NCI-H146 treated with DMSO at 0.1 percent for 48 hours (cell line): Measurements from ENCODE around the gene CELA2B.
"Not testable (repeated sequence)": the region's sequence is repeated elsewhere in the genome, so short reads cannot be mapped to it uniquely, and the experiment has no call there.

Source experiments
- DNase-seq: peaks from one replicate; lab custom pipeline; 2025; ENCODE audit not compliant: unreplicated experiment; lab: John Stamatoyannopoulos, UW

CELA2B gene

DNA sequence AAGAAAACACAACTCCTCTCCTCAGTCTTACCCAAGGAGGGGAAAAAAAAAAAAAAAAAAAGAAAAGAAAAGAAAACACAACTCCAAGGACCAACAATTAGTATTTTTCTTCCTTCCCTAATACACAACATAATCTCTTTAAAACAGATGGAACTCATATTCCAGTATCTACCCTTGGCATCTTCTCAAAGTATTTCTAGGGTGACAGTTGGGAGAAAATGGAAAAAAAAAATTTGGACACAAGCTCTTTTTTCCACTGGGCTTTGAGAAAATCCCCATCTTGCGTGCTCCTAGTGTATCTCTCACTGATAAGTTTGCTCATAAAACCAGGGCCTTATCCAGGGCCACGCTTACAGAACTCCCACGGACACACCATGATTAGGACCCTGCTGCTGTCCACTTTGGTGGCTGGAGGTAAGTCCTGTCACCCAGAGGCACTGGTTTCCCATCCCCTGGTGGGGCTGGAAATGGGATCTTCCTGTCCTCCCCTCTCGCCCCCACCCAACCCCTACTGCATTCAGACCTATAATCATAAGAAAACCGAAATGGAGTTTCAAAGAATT, at the start of gene CELA2B:
Gene CELA2B, plus strand, starts transcription at position 353 of the 563 bp plus-strand sequence. Its CDS starts 22 bp downstream, at position 375.
- DNase-seq = no peak

DNA sequence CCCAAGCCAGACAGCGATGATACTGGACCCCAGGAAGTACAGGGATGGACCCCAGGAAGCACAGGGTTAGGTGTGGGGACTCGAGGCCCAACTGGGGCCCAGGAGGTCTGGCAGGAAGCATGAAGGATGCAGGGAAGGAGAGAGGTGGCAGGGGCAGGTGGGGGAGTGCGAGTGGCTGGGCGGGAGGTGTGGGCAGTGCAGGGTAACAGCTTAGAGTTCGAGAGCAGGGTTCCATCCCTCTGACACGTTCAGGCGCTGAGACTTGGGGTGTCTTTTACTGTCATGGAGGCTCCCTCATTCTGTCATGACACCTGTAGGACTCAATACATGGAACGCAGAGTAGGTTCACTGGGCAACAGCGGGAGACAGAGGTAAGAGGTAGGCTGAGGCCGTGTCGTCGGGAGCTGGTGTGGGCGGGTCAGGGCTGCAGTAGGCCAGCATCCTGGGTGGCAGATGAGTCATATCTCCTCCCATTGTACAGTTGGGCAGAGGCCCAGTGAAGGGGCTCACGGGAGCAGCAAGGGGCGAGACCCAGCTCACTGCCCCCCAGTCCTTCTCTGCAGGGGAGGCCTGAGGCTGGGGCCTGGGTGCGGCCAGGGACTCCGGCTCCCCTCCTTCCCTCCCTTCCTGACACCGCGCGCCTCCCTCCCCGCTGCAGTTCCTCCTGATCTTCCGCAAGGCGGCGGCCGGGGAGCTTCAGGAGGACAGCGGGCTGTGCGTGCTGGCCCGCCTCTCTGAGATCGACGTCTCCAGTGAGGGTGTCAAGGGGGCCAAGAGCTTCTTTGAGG, 49.2 kb upstream of the CELA2B start:
- DNase-seq = no peak

DNA sequence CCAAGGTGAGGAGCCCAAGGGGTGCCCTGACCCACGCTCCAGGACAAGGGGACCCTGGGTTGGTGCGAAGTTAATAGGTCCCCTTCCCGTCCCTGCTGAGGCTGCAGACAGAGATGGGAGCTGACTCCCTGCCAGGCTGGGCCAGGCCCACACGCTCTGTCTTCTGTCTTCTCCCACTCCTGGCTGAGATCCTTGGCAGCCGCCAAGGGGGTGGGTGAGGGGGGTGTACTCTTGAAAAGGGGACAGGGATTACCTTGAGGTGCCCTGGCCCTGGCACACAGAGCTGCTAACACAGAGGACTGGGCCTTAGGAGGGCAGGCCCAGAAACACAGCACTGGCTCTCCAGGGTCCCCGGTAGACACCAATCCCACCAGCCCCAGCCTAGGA, 48.6 kb upstream of the CELA2B start:
- no peak for DNase-seq

DNA sequence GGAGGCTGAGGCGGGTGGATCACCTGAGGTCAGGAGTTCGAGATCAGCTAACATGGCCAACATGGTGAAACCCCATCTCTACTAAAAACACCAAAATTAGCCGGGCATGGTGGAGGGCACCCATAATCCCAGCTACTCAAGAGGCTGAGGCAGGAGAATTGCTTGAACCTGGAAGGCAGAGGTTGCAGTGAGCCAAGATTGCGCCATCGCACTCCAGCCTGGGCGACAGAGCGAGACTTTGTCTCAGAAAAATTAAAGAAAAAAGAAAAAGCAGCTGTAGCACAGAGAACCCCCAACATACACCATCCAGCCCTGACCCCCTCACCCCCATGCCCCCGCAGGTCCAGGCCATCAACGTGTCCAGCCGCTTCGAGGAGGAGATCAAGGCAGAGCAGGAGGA, 47.7 kb upstream of the CELA2B start:
- not testable (repeated sequence) for DNase-seq

DNA sequence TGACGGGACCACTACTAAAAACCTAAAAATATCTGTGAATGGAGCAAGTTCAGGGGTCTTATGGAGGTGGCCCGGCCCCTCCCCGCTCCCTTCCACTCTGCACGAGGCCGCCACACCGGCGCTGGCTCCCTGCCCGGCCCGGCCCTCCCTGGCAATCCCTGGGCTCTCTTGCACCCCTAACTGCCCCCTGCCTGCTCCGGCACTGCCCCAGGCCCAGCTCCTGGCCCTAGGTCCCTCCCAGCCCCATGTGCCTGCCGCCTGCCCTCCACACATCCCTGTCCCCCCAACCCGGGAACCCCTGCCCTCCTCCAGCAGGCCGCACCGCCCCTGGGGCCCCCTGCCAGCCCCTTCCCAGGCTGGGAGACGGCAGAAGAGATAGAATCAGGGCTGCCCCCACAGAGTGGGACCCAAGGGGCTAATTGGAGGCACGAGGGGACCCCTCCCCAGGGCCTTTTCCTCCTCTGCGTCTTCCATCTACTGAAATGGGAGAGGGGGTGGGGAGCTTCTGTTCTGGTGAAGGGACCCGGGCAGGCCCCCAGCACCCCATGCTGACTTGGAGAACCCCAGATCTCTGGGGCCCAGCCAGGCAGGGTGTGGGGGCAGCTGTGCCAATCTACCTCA, 47.0 kb upstream of the CELA2B start:
- no peak for DNase-seq

DNA sequence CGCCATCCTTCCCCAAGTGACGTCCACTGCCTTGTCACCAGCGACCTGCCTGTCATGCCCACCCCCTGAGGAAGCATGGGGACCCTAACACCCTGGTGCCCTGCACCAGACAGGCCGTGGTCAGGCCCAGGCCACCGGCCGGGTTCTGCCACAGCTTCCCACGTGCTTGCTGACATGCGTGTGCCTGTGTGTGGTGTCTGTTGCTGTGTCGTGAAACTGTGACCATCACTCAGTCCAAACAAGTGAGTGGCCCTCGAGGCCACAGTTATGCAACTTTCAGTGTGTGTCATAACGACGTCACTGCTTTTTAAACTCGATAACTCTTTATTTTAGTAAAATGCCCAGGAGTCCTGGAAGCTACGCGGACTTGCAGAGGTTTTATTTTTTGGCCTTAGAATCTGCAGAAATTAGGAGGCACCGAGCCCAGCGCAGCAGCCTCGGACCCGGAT, 46.2 kb upstream of the CELA2B start:
- no peak for DNase-seq

DNA sequence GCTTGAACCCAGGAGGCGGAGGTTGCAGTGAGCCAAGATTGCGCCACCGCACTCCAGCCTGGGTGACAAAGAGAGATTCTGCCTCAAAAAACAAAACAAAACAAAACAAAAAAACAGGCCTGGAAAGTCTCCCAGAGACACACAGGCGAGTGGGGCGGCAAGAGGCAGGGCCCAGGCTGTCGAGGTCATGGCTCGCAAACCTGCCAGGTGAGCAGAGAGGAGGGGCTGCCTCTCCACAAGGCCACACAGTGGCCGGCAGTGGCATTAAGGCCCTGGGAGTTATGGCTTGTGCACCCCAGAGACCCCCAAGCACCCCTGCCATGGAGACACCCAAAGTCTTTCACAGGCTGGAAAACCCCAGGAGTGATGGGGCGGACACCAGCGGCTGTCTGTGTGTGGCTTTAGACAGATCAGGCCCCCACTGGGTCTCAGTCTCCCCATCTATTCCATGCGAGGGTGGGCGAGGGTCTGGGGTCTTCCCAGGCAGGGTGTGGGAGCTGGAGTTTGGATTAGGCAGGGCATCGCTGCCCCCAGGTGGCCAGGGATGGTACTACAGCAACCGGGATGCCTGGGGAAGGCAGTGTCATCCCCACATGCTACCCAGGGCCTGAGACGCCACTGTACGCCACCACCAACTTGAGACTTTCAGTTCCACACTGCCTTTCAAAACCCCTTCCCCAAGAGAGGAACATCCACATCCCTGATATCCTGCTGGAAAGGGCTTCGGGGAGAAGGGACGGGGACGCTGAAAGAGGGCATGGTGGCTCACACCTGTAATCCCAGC, 44.9 kb upstream of the CELA2B start:
- DNase-seq = peak; percentile 2

DNA sequence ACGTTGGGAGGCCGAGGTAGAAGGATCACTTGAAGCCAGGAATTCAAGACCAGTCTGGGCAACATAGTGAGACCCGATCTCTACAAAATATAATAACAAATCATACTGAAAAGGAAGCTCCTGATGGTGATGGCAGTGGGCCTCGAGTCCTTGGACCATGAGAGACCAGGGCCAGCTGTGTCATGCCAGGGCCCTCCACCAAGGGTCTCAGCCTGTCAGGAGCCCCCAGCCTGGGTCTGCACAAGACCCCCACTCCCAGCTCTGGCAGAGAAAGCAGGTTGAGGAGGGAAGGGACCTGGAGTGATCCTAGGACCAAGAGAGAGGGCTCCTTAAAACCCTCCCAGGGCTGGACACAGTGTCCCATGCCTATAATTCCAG, 44.3 kb upstream of the CELA2B start:
- DNase-seq = no peak

DNA sequence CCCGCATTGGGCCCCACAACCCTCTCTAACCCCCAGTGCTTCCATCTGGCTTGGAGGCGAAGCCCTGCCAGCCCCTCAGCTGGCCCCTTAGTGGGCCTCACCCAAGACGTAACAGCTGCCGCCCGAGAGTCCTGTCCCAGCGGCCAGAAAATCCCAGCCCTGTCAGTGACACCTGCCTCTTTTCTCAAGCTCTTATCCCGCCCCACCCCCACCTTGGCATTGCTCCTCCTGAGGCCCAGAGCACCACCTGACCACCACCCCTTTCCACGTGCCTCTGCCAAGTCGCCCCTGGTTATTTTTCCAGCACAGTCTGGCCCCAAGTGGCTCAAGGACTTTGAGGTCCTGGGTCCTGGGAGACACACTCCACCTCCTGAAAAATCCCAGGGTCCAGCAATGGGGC, 43.6 kb upstream of the CELA2B start:
- DNase-seq = no peak

DNA sequence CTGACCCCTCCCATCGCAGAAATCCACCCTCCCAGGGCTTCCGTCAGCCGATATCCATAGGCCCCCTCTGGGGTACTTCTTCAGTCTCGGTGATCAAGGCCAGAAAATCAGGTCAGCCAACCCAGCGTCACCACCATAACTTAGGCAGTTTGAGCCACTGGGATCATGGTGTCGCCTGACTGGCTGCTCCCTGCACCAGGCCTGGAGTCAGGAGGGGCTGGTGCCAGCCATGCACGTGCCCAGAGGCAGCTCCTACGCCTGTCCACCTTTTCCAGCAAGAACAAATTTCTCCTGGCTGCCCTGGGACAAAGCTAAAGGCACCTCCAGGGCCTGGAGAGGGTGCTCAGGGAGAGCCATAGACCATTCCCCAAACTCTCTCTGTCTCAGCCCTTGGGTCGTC, 42.4 kb upstream of the CELA2B start:
- no peak for DNase-seq

DNA sequence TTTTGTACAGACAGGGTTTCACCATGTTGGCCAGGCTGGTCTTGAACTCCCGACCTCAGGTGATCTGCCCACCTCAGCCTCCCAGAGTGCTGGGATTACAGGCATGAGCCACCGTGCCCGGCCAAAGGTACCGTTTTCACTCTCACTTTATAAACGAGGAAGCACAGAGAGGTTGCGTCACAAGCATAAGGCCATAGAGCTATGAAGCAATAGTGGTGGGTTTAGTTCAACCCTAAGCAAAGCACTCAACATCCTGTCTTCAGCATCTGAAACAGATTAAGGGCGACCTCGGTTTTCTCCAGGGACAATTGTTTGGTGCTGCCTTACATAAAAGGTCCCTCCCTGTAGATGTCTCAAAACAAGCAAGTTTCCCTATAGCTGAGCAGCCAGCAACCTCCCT, 41.2 kb upstream of the CELA2B start:
- DNase-seq = not testable (repeated sequence)

DNA sequence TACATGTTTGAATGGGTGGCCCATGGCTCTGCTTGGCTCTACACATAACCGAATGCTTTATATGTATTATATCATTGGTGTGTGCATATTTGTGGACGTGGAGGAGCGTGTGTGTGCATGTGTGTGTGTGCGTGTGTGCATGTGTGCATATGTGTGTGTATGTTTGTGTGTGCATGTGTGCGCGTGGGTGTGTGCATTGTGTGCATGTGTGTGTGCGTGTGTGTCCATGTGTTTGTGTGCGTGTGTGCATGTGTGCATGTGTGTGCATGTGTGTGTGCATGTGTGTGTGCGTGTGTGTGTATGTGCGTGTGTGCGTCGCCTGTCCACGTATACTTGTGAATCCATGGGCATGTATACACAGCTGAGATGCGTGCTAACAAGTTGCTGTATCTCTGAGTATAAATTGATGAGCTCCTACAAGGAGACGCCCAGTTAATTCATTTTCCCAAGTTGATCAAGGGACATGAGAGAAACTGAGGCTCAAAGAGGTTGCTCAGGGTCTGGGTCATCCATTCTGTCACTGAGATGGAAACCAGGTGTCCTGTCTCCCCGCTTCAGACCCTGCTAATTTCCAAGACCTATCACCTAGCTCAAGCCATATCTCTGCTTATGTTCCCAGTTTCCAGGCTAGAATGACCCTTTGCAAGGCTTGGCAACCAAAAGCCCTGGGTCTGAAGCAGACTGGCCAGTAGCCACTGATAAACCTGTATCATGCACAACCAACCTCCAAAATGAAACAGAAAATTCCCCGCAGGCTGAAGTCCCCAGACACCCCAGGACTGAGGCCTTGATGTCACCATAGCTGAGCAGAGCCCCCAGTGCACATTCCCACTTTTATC, 40.4 kb upstream of the CELA2B start:
- no peak for DNase-seq

DNA sequence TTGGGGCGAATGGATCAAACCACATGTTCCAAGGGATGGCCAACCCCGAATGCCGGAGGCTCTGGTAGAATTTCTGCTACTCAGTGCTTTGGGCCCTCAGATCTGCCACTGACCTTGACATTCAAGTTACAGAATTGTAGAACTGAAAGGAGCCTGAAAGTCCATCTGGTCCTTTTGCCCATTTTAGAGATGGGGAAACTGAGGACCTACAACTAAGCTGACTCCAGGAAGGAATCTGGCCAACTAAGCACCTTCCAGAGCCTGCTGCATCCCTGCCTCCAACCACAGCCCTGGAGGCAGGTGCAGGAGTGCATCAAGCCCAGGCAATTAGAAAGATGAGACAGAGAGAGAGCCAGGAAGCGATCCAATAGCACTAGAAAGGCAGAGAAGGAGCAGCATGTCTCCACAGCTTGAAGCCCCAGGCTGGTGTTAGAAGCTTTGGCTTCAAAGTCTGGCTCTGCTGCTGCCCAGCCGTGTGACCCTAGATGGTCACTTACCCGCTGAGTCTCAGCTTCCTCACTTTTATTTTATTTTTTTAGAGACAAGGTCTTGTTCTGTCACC, 38.9 kb upstream of the CELA2B start:
- DNase-seq = peak; percentile 13

DNA sequence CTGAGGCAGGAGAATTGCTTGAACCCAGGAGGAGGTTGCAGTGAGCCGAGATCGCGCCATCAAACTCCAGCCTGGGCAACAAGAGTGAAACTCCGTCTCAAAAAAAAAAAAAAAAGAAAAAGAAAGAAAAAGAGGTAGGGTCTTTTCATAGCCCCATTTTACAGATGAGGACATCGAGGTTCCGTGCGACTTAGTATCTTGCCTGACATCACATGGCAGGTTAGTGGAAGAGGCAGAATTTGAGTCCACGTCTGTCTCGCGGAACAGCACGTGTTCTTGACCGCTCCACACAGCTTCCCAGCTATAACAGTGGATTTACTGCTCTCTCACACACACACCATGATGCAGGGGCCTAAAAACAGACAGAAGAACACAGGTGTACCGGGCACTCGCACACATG, 36.6 kb upstream of the CELA2B start:
- DNase-seq = no peak

DNA sequence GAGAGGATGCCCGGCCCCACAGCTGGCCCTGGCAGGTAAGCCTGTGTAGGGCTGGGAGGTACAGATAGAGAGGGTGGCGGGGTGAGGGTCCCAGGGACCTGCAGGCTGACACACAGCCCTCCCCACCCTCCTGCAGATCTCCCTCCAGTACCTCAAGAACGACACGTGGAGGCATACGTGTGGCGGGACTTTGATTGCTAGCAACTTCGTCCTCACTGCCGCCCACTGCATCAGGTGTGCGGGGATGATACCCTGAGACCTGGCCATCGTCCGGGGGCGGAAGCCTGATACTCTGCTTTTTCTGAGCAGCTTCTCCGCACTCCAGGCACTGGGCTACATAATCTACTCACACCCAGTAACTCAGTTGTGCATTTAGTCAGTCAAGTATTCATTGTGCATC, 35.5 kb upstream of the CELA2B start:
- DNase-seq = no peak

DNA sequence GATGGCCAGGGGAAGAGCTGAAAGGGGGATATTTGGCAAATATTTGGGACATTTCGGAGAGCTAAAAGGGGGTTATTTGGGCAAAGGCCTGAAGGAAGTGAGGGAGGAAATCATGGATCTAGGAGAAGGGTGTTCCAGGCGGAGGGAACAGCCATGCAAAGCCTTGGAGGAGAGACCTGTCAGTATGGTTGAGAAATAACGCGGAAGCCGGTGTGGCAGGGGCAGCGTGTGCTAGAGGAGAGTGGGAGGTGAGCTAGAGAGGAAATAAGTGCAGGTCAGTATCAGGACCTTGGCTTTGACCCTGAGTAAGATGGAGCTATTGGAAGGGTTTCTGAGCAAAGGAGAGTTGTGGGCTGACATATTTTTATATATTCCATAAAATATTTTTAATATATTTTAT, 34.7 kb upstream of the CELA2B start:
- DNase-seq = no peak

DNA sequence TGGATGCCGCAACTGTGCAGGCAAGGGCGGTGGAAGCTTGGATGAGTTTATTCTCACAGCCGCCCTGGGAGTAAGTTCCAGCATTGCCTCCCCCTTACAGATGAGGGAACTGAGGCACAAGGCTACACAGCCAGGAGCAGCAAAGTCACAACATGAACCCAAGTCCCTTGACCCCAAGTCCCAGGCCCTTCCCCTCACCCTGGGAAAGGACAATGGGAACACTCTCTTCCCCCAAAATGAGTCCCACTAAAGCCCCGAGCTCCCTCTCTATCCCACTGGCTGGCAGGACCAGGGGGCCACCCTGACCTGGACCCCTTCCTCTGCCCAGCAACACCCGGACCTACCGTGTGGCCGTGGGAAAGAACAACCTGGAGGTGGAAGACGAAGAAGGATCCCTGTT, 33.8 kb upstream of the CELA2B start:
- no peak for DNase-seq

DNA sequence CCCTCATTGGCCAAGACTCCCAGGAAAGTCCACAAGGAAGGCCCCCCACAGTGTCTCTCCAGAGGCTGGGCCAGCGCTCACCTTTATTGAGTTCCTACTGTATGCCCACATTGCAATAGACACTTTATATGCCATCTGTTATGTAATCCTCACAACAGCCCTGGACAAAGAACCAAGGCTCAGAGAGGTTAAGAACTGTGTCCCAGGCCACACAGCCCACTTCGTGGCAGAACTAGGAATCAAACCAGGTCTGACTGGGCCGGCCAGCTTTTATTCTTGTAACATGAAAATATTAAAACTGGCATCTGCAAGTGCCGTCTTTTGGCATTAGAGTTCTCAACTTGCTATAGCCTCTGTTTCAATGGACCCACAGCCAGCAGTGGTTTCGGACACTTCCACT, 33.1 kb upstream of the CELA2B start:
- DNase-seq = no peak

DNA sequence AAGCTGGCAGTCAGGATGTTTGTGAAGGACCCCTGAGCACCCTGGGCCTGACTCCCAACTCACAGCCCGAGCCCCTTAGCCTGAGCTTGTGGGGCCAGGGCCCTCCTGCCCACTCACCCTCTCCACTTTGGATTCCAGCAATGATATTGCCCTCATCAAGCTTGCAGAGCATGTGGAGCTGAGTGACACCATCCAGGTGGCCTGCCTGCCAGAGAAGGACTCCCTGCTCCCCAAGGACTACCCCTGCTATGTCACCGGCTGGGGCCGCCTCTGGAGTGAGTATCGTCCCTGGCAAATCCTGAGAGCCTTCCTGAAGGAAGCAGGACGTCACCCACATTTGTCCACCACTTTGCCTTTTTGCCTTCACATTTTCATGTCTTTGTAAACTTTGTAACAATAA, 32.6 kb upstream of the CELA2B start:
- no peak for DNase-seq
